ENCODE results near the gene RAD51. TPM values are rescaled to one million over a fixed set of nuclear protein-coding genes. Genes with fewer than 3 reads are reported as not detected.

Gene RAD51
- total and polyA plus RNA-seq, 2 experiments from 2014 or later = 4.9 to 5.0 TPM

GRCh38 chr15:40772014-40772413 is 77.0 kb downstream of the RAD51 start:
- H4K20me1 ChIP-seq (ENCODE audit: insufficient read depth, poor library complexity, severe bottlenecking) = no peaks in the 10 kb centered on the region
- H3K27ac ChIP-seq = no peak overlapping the region
- no peak for DNase-seq (ENCODE audit: low spot score)
- H3K27me3 ChIP-seq = no peaks in the 10 kb centered on the region
- no peak overlapping the region for H2AFZ ChIP-seq
- H3K9me2 ChIP-seq (replicated peaks; ENCODE audit: insufficient read depth) = no peaks in the 10 kb centered on the region
- peaks cover 19% of the 10 kb centered on the region for H3K4me1 ChIP-seq (ENCODE audit: insufficient read depth)
- no peaks in the 10 kb centered on the region for H3K9me3 ChIP-seq (ENCODE audit: low read depth)
- H3K79me2 ChIP-seq = no peaks in the 10 kb centered on the region
- no peak for TF ChIP-seq EZH2phosphoT487 (IDR thresholded peaks at IDR 0.05; ENCODE audit: low read depth, severe bottlenecking, unreplicated experiment)
- no peak for TF ChIP-seq CTCF (IDR thresholded peaks at IDR 0.05; ENCODE audit: poor library complexity)
- TF ChIP-seq EZH2 (IDR thresholded peaks at IDR 0.05; ENCODE audit: borderline replicate concordance) = no peak
- 93% methylated on average over 13 of the region's 13 CpGs for WGBS (ENCODE audit: low lambda C conversion rate, missing lambda C conversion rate)
- H3K4me3 ChIP-seq = no peak overlapping the region
- H3K4me2 ChIP-seq = no peak overlapping the region
- no peaks in the 10 kb centered on the region for H3K36me3 ChIP-seq (replicated peaks; ENCODE audit: insufficient read depth, low read depth)

- Histone ChIP-seq H3K27me3 (no peaks in the 10 kb centered on the region), H3K4me1 (ENCODE audit: insufficient read depth) (peaks cover 19% of the 10 kb centered on the region), H3K27ac (no peak overlapping the region), H4K20me1 (ENCODE audit: insufficient read depth, poor library complexity, severe bottlenecking) (no peaks in the 10 kb centered on the region), H3K9me3 (ENCODE audit: low read depth) (no peaks in the 10 kb centered on the region), H3K9me2 (replicated peaks; ENCODE audit: insufficient read depth) (no peaks in the 10 kb centered on the region), H3K4me3 (no peak overlapping the region), H2AFZ (no peak overlapping the region), H3K4me2 (no peak overlapping the region), H3K36me3 (replicated peaks; ENCODE audit: insufficient read depth, low read depth) (no peaks in the 10 kb centered on the region), H3K79me2 (no peaks in the 10 kb centered on the region)
- no peak for TF ChIP-seq CTCF (IDR thresholded peaks at IDR 0.05; ENCODE audit: poor library complexity)
- no peak for TF ChIP-seq EZH2 (IDR thresholded peaks at IDR 0.05; ENCODE audit: borderline replicate concordance)
- no peak for TF ChIP-seq EZH2phosphoT487 (IDR thresholded peaks at IDR 0.05; ENCODE audit: low read depth, severe bottlenecking, unreplicated experiment)
- 96% methylated on average over 8 of the region's 8 CpGs for whole genome bisulfite sequencing (ENCODE audit: low lambda C conversion rate, missing lambda C conversion rate)
- DNase-seq (ENCODE audit: low spot score) = no peak
Observed at GRCh38 chr15:40773496-40773895, 78.5 kb downstream of the RAD51 start.

GRCh38 chr15:40773902-40774301 is 78.9 kb downstream of the RAD51 start:
- H4K20me1 ChIP-seq (ENCODE audit: insufficient read depth, poor library complexity, severe bottlenecking) = no peaks in the 10 kb centered on the region
- TF ChIP-seq CTCF (IDR thresholded peaks at IDR 0.05; ENCODE audit: poor library complexity) (no peak), EZH2phosphoT487 (IDR thresholded peaks at IDR 0.05; ENCODE audit: low read depth, severe bottlenecking, unreplicated experiment) (no peak), EZH2 (IDR thresholded peaks at IDR 0.05; ENCODE audit: borderline replicate concordance) (no peak)
- no peaks in the 10 kb centered on the region for H3K36me3 ChIP-seq (replicated peaks; ENCODE audit: insufficient read depth, low read depth)
- no peak overlapping the region for H2AFZ ChIP-seq
- no peak overlapping the region for H3K27ac ChIP-seq
- no peak overlapping the region for H3K4me3 ChIP-seq
- H3K9me3 ChIP-seq (ENCODE audit: low read depth) = no peaks in the 10 kb centered on the region
- no peaks in the 10 kb centered on the region for H3K9me2 ChIP-seq (replicated peaks; ENCODE audit: insufficient read depth)
- 92% methylated on average over 6 of the region's 6 CpGs for WGBS (ENCODE audit: low lambda C conversion rate, missing lambda C conversion rate)
- H3K4me2 ChIP-seq = no peak overlapping the region
- no peaks in the 10 kb centered on the region for H3K79me2 ChIP-seq
- peaks cover 17% of the 10 kb centered on the region for H3K4me1 ChIP-seq (ENCODE audit: insufficient read depth)
- no peak for DNase-seq (ENCODE audit: low spot score)
- no peaks in the 10 kb centered on the region for H3K27me3 ChIP-seq

- no peak overlapping the region for H2AFZ ChIP-seq
- no peaks in the 10 kb centered on the region for H4K20me1 ChIP-seq (ENCODE audit: insufficient read depth, poor library complexity, severe bottlenecking)
- H3K4me3 ChIP-seq = no peak overlapping the region
- no peaks in the 10 kb centered on the region for H3K9me3 ChIP-seq (ENCODE audit: low read depth)
- H3K9me2 ChIP-seq (replicated peaks; ENCODE audit: insufficient read depth) = no peaks in the 10 kb centered on the region
- H3K79me2 ChIP-seq = no peaks in the 10 kb centered on the region
- H3K27ac ChIP-seq = no peak overlapping the region
- no peak for DNase-seq (ENCODE audit: low spot score)
- TF ChIP-seq EZH2 (IDR thresholded peaks at IDR 0.05; ENCODE audit: borderline replicate concordance) = no peak
- H3K27me3 ChIP-seq = no peaks in the 10 kb centered on the region
- H3K4me2 ChIP-seq = no peak overlapping the region
- H3K4me1 ChIP-seq (ENCODE audit: insufficient read depth) = peaks cover 6% of the 10 kb centered on the region
- H3K36me3 ChIP-seq (replicated peaks; ENCODE audit: insufficient read depth, low read depth) = no peaks in the 10 kb centered on the region
- 98% methylated on average over 10 of the region's 10 CpGs for WGBS (ENCODE audit: low lambda C conversion rate, missing lambda C conversion rate)
Observed at GRCh38 chr15:40775007-40775406, 80.0 kb downstream of the RAD51 start.
